SK-N-MC (cell line): Measurements from ENCODE around the gene EPN3.

ENCODE experiments used
- DNase-seq: peaks from one replicate; pipeline ENCODE4 v3.0.0-alpha.2; 2011; ENCODE audit warnings: low read depth, low spot score
- H3K27ac ChIP-seq: fragments of 200-600 bp; sonication (generic); 2 replicates; pipeline ENCODE4 v1.5.1; 2016; ENCODE audit warnings: mixed run types
- H3K36me3 ChIP-seq: fragments of 200-600 bp; sonication (generic); 2 replicates; pipeline ENCODE4 v1.6.1; 2017; ENCODE audit warnings: antibody characterized with exemption, low read length, mixed read lengths; ENCODE audit not compliant: insufficient read depth
- H3K4me3 ChIP-seq: fragments of 200-600 bp; sonication (generic); 2 replicates; pipeline ENCODE4 v1.5.1; 2016
- H3K9ac ChIP-seq: fragments of 200-600 bp; sonication (generic); 2 replicates; pipeline ENCODE4 v1.8.0; 2017; ENCODE audit warnings: mixed run types, mixed read lengths; ENCODE audit not compliant: insufficient read length
- H3K9me3 ChIP-seq: fragments of 200-600 bp; sonication (generic); 2 replicates; pipeline ENCODE4 v1.6.1; 2017; ENCODE audit warnings: low read depth, mild to moderate bottlenecking, antibody characterized with exemption, low read length, moderate library complexity, mixed read lengths
- EZH2 ChIP-seq: fragments of 200-600 bp; sonication (generic); IDR thresholded peaks from one replicate; pipeline ENCODE4 v1.6.1; 2017; ENCODE audit warnings: antibody characterized with exemption
- FOXP2 ChIP-seq: optimal IDR thresholded peaks from 2 replicates; pipeline ENCODE3; 2011; ENCODE audit warnings: mild to moderate bottlenecking, moderate library complexity; ENCODE audit not compliant: insufficient read depth; ENCODE audit errors: extremely low read length, control extremely low read depth
- POLR2AphosphoS5 ChIP-seq: IDR thresholded peaks from 2 replicates; pipeline ENCODE4 v1.6.1; 2012; ENCODE audit warnings: mild to moderate bottlenecking, low read depth, low read length, borderline replicate concordance

The EPN3 gene

GRCh38 chr17:50557630-50558029, 25.1 kb downstream of the EPN3 start:
- no peak for TF ChIP-seq POLR2AphosphoS5
- no peak for TF ChIP-seq FOXP2
- TF ChIP-seq EZH2 = no peak
- Histone ChIP-seq H3K9ac (no peak overlapping the region), H3K36me3 (no peaks in the 10 kb centered on the region), H3K9me3 (no peaks in the 10 kb centered on the region), H3K27ac (peak overlapping the region; percentile 56), H3K4me3 (no peak overlapping the region)
- no peak for DNase-seq

- Histone ChIP-seq H3K36me3 (no peaks in the 10 kb centered on the region), H3K9me3 (no peaks in the 10 kb centered on the region), H3K9ac (no peak overlapping the region), H3K27ac (peak overlapping the region; percentile 56), H3K4me3 (no peak overlapping the region; the same call in 1 of the 2 replicates)
- DNase-seq = no peak
- TF ChIP-seq EZH2 (no peak), POLR2AphosphoS5 (no peak), FOXP2 (no peak)
These were observed 25.6 kb downstream of the EPN3 start for GRCh38 chr17:50558091-50558490.

GRCh38 chr17:50558581-50558940, 26.0 kb downstream of the EPN3 start:
- peak overlapping the region; percentile 15 for H3K9ac ChIP-seq
- no peaks in the 10 kb centered on the region for H3K9me3 ChIP-seq
- no peaks in the 10 kb centered on the region for H3K36me3 ChIP-seq
- TF ChIP-seq POLR2AphosphoS5 (no peak), EZH2 (no peak), FOXP2 (no peak)
- DNase-seq = no peak
- peak overlapping the region; percentile 90 for H3K4me3 ChIP-seq
- H3K27ac ChIP-seq = peak overlapping the region; percentile 56; the same call in 1 of the 2 replicates

GRCh38 chr17:50558941-50559614, 26.5 kb downstream of the EPN3 start:
- H3K27ac ChIP-seq = peak overlapping the region; percentile 90; the same call in 1 of the 2 replicates
- TF ChIP-seq POLR2AphosphoS5 (no peak), EZH2 (no peak), FOXP2 (no peak)
- H3K9ac ChIP-seq = peak overlapping the region; percentile 74
- H3K4me3 ChIP-seq = peak overlapping the region; percentile 90
- H3K36me3 ChIP-seq = no peaks in the 10 kb centered on the region
- DNase-seq = no peak
- H3K9me3 ChIP-seq = no peaks in the 10 kb centered on the region

- H3K36me3 ChIP-seq = no peaks in the 10 kb centered on the region
- H3K27ac ChIP-seq = peak overlapping the region; percentile 90
- no peaks in the 10 kb centered on the region for H3K9me3 ChIP-seq
- DNase-seq = peak; percentile 66
- peak overlapping the region; percentile 90 for H3K4me3 ChIP-seq
- TF ChIP-seq EZH2 (no peak), FOXP2 (no peak), POLR2AphosphoS5 (peak; percentile 39; the same call in 1 of the 2 replicates)
- H3K9ac ChIP-seq = peak overlapping the region; percentile 74
These were observed 27.2 kb downstream of the EPN3 start for GRCh38 chr17:50559674-50560184.

GRCh38 chr17:50560185-50560824, 27.8 kb downstream of the EPN3 start, which contains the start of gene CACNA1G:
CACNA1G (plus strand) TSS chr17:50560715; CDS start chr17:50561460, 745 bp downstream.
- no peaks in the 10 kb centered on the region for H3K36me3 ChIP-seq
- H3K4me3 ChIP-seq = peak within 1 kb of the TSS; percentile 90
- TF ChIP-seq FOXP2 (no peak), POLR2AphosphoS5 (peak; percentile 72), EZH2 (no peak)
- H3K9me3 ChIP-seq = no peaks in the 10 kb centered on the region
- H3K27ac ChIP-seq = peak within 1 kb of the TSS; percentile 90
- peak; percentile 59 for DNase-seq
- H3K9ac ChIP-seq = peak within 1 kb of the TSS; percentile 77

- H3K9ac ChIP-seq = peak overlapping the region; percentile 77
These were observed 28.6 kb downstream of the EPN3 start for GRCh38 chr17:50560931-50561745.

GRCh38 chr17:50561746-50562141, 29.2 kb downstream of the EPN3 start:
- no peak for DNase-seq
- H3K36me3 ChIP-seq = no peaks in the 10 kb centered on the region
- H3K27ac ChIP-seq = no peak overlapping the region
- H3K9me3 ChIP-seq = no peaks in the 10 kb centered on the region
- peak overlapping the region; percentile 90 for H3K4me3 ChIP-seq
- TF ChIP-seq FOXP2 (no peak), POLR2AphosphoS5 (no peak), EZH2 (no peak)
- H3K9ac ChIP-seq = peak overlapping the region; percentile 77

More at GRCh38 chr17:50560931-50561745, 28.6 kb downstream of the EPN3 start:
- no peak for DNase-seq
- H3K36me3 ChIP-seq = no peaks in the 10 kb centered on the region
- H3K27ac ChIP-seq = no peak overlapping the region
- H3K9me3 ChIP-seq = no peaks in the 10 kb centered on the region
- H3K4me3 ChIP-seq = peak overlapping the region; percentile 90
- no peak for TF ChIP-seq EZH2
- no peak for TF ChIP-seq FOXP2
- no peak for TF ChIP-seq POLR2AphosphoS5
